ENCODE results near the gene KCNB1. TPM values are rescaled to one million over a fixed set of nuclear protein-coding genes. Genes with fewer than 3 reads are reported as not detected.

Gene KCNB1
- total and polyA plus RNA-seq, 2 experiments from 2014 or later: 0.11 to 0.13 TPM

- Histone ChIP-seq H3K9me3 (ENCODE audit: low read depth) (no peaks in the 10 kb centered on the region), H3F3A (ENCODE audit: insufficient read depth) (peaks cover 13% of the 10 kb centered on the region; the same call in 1 of the 2 replicates), H4K20me1 (ENCODE audit: insufficient read depth) (no peaks in the 10 kb centered on the region), H2AFZ (no peak overlapping the region), H3K27ac (no peak overlapping the region), H3K36me3 (ENCODE audit: low read depth) (no peaks in the 10 kb centered on the region), H3K79me2 (ENCODE audit: insufficient read depth) (no peaks in the 10 kb centered on the region), H3K9me2 (ENCODE audit: insufficient read depth) (no peaks in the 10 kb centered on the region), H3K4me1 (ENCODE audit: insufficient read depth) (peaks cover 15% of the 10 kb centered on the region), H3K4me3 (no peak overlapping the region), H3K27me3 (replicated peaks; ENCODE audit: insufficient read depth) (peaks cover 3% of the 10 kb centered on the region; the same call in 1 of the 2 replicates), H3K4me2 (ENCODE audit: unreplicated experiment) (no peak overlapping the region), H3K9ac (no peak overlapping the region)
- DNase-seq: no peak
- in situ Hi-C loops (cut with MboI): no loop called here
- TF ChIP-seq EZH2phosphoT487 (IDR thresholded peaks at IDR 0.05; ENCODE audit: insufficient read depth, low read depth): no peak
- TF ChIP-seq EZH2 (IDR thresholded peaks at IDR 0.05; ENCODE audit: insufficient read depth, poor library complexity, severe bottlenecking): no peak
- 90 to 97% methylated on average over 3 of the region's 3 CpGs for WGBS, 2 experiments (ENCODE audit: low coverage in 1 of 2, low lambda C conversion rate in 2 of 2, missing lambda C conversion rate in 2 of 2)
These were observed 78.0 kb downstream of the KCNB1 start for GRCh38 chr20:49404461-49404860.

DNA sequence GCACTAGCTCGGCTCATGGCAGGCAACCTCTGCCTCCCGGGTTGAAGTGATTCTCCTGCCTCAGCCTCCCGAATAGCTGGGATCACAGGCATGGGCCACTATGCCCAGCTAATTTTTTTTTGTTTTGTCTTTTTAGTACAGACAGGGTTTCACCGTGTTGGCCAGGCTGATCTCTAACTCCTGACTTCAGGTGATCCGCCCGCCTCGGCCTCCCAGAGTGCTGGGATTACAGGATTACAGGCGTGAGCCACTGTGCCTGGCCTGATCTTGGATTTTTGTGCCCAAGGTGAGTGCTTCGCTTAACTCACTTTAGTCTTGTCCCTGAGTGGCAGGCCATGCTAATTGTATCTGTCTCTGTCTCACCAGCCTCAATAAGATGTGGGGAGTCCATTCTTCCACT, 78.6 kb downstream of the KCNB1 start:
- in situ Hi-C loops (cut with MboI): no loop called here

GRCh38 chr20:49403012-49403411, 79.5 kb downstream of the KCNB1 start:
- Histone ChIP-seq H3K36me3 (ENCODE audit: low read depth) (no peaks in the 10 kb centered on the region), H3K9me2 (ENCODE audit: insufficient read depth) (no peaks in the 10 kb centered on the region), H3K27ac (no peak overlapping the region), H3K27me3 (replicated peaks; ENCODE audit: insufficient read depth) (peaks cover 3% of the 10 kb centered on the region; the same call in 1 of the 2 replicates), H3K4me2 (ENCODE audit: unreplicated experiment) (no peak overlapping the region), H3K79me2 (ENCODE audit: insufficient read depth) (no peaks in the 10 kb centered on the region), H3F3A (ENCODE audit: insufficient read depth) (peaks cover 13% of the 10 kb centered on the region; the same call in 1 of the 2 replicates), H3K4me1 (ENCODE audit: insufficient read depth) (peaks cover 24% of the 10 kb centered on the region), H3K9ac (no peak overlapping the region), H3K9me3 (ENCODE audit: low read depth) (no peaks in the 10 kb centered on the region), H3K4me3 (no peak overlapping the region), H2AFZ (no peak overlapping the region), H4K20me1 (ENCODE audit: insufficient read depth) (no peaks in the 10 kb centered on the region)
- in situ Hi-C loops (cut with MboI): no loop called here
- no peak for DNase-seq
- 86 to 93% methylated on average over 2 of the region's 2 CpGs for WGBS, 2 experiments (ENCODE audit: low coverage in 1 of 2, low lambda C conversion rate in 2 of 2, missing lambda C conversion rate in 2 of 2)
- TF ChIP-seq EZH2 (IDR thresholded peaks at IDR 0.05; ENCODE audit: insufficient read depth, poor library complexity, severe bottlenecking) (no peak), EZH2phosphoT487 (IDR thresholded peaks at IDR 0.05; ENCODE audit: insufficient read depth, low read depth) (no peak)

More for the DNA sequence above, 78.6 kb downstream of the KCNB1 start:
- 68 to 74% methylated on average over 9 of the region's 9 CpGs for WGBS, 2 experiments (ENCODE audit: low coverage in 1 of 2, low lambda C conversion rate in 2 of 2, missing lambda C conversion rate in 2 of 2)
- peaks cover 13% of the 10 kb centered on the region; the same call in 1 of the 2 replicates for H3F3A ChIP-seq (ENCODE audit: insufficient read depth)
- H3K9ac ChIP-seq: no peak overlapping the region
- no peaks in the 10 kb centered on the region for H3K36me3 ChIP-seq (ENCODE audit: low read depth)
- no peak for DNase-seq
- H3K27ac ChIP-seq: no peak overlapping the region
- peaks cover 21% of the 10 kb centered on the region for H3K4me1 ChIP-seq (ENCODE audit: insufficient read depth)
- H3K4me2 ChIP-seq (ENCODE audit: unreplicated experiment): no peak overlapping the region
- no peaks in the 10 kb centered on the region for H4K20me1 ChIP-seq (ENCODE audit: insufficient read depth)
- no peak overlapping the region for H2AFZ ChIP-seq
- no peaks in the 10 kb centered on the region for H3K79me2 ChIP-seq (ENCODE audit: insufficient read depth)
- peaks cover 3% of the 10 kb centered on the region; the same call in 1 of the 2 replicates for H3K27me3 ChIP-seq (replicated peaks; ENCODE audit: insufficient read depth)
- H3K9me3 ChIP-seq (ENCODE audit: low read depth): no peaks in the 10 kb centered on the region
- H3K9me2 ChIP-seq (ENCODE audit: insufficient read depth): no peaks in the 10 kb centered on the region
- no peak for TF ChIP-seq EZH2phosphoT487 (IDR thresholded peaks at IDR 0.05; ENCODE audit: insufficient read depth, low read depth)
- TF ChIP-seq EZH2 (IDR thresholded peaks at IDR 0.05; ENCODE audit: insufficient read depth, poor library complexity, severe bottlenecking): no peak
- H3K4me3 ChIP-seq: no peak overlapping the region

- no peak overlapping the region for H3K9ac ChIP-seq
- H2AFZ ChIP-seq: peak overlapping the region; percentile 20; the same call in 1 of the 2 replicates
- peak; percentile 30 for DNase-seq
- no peaks in the 10 kb centered on the region for H3K27me3 ChIP-seq (replicated peaks; ENCODE audit: insufficient read depth)
- H3K4me1 ChIP-seq (ENCODE audit: insufficient read depth): peaks cover 36% of the 10 kb centered on the region
- peak overlapping the region; percentile 15 for H3K4me2 ChIP-seq (ENCODE audit: unreplicated experiment)
- in situ Hi-C loops (cut with MboI): no loop called here
- H3K9me3 ChIP-seq (ENCODE audit: low read depth): no peaks in the 10 kb centered on the region
- no peaks in the 10 kb centered on the region for H3K79me2 ChIP-seq (ENCODE audit: insufficient read depth)
- H3F3A ChIP-seq (ENCODE audit: insufficient read depth): peaks cover 13% of the 10 kb centered on the region; the same call in 1 of the 2 replicates
- no peaks in the 10 kb centered on the region for H4K20me1 ChIP-seq (ENCODE audit: insufficient read depth)
- WGBS, 2 experiments (ENCODE audit: low coverage in 1 of 2, low lambda C conversion rate in 2 of 2, missing lambda C conversion rate in 2 of 2): 35 to 44% methylated on average over 3 of the region's 3 CpGs
- no peaks in the 10 kb centered on the region for H3K36me3 ChIP-seq (ENCODE audit: low read depth)
- TF ChIP-seq EZH2phosphoT487 (IDR thresholded peaks at IDR 0.05; ENCODE audit: insufficient read depth, low read depth): no peak
- no peak for TF ChIP-seq EZH2 (IDR thresholded peaks at IDR 0.05; ENCODE audit: insufficient read depth, poor library complexity, severe bottlenecking)
- H3K27ac ChIP-seq: peak overlapping the region; percentile 46
- no peaks in the 10 kb centered on the region for H3K9me2 ChIP-seq (ENCODE audit: insufficient read depth)
- H3K4me3 ChIP-seq: no peak overlapping the region
These were observed 81.6 kb downstream of the KCNB1 start for GRCh38 chr20:49400904-49401303.
